ENCODE measurements around the gene XRN1. TPM values are rescaled to one million over a fixed set of nuclear protein-coding genes. Genes with fewer than 3 reads are reported as not detected.
"Not testable (repeated sequence)": the region's sequence is repeated elsewhere in the genome, so short reads cannot be mapped to it uniquely, and the experiment has no call there.

Gene XRN1
- total and polyA plus RNA-seq, 4 donors = 6.3 to 71.8 (median 30.0) TPM

GRCh38 chr3:142444343-142444742 is 3.5 kb downstream of the XRN1 start:
- Histone ChIP-seq H3K4me3 (ENCODE audit: low read length in 2 of 2) (no peak overlapping the region), H3K27me3 (ENCODE audit: control insufficient read depth in 1 of 2, insufficient read depth in 2 of 2, low read length in 1 of 2) (no peaks in the 10 kb centered on the region), H3K4me1 (ENCODE audit: control insufficient read depth in 1 of 2, insufficient read depth in 2 of 2, low read length in 2 of 2) (peaks cover 3 to 8% of the 10 kb centered on the region in 2 donors), H3K36me3 (ENCODE audit: control insufficient read depth in 1 of 2, insufficient read depth in 2 of 2, low read length in 1 of 2) (no peaks in the 10 kb centered on the region), H3K9me3 (ENCODE audit: control insufficient read depth, low read length) (no peaks in the 10 kb centered on the region), H3K27ac (ENCODE audit: low read depth in 1 of 2, low read length in 2 of 2) (no peak overlapping the region)
- no peak for ATAC-seq (ENCODE audit: low FRiP score)
- intact Hi-C loops (cut with DNase I) = no loop called here
- no peak for DNase-seq
- WGBS, 2 donors = 96 to 97% methylated on average over 11 of the region's 11 CpGs

GRCh38 chr3:142443060-142443459 is 4.8 kb downstream of the XRN1 start:
- DNase-seq; H3K27ac ChIP-seq (ENCODE audit: low read depth in 1 of 2, low read length in 2 of 2); H3K4me3 ChIP-seq (ENCODE audit: low read length in 2 of 2); H3K9me3 ChIP-seq (ENCODE audit: control insufficient read depth, low read length); ATAC-seq (ENCODE audit: low FRiP score); intact Hi-C loops (cut with DNase I); H3K4me1 ChIP-seq (ENCODE audit: control insufficient read depth in 1 of 2, insufficient read depth in 2 of 2, low read length in 2 of 2); H3K27me3 ChIP-seq (ENCODE audit: control insufficient read depth in 1 of 2, insufficient read depth in 2 of 2, low read length in 1 of 2); H3K36me3 ChIP-seq (ENCODE audit: control insufficient read depth in 1 of 2, insufficient read depth in 2 of 2, low read length in 1 of 2): not testable (repeated sequence)
- WGBS, 2 donors = 96 to 97% methylated on average over 12 of the region's 12 CpGs

GRCh38 chr3:142439499-142440220 is 8.2 kb downstream of the XRN1 start:
- H3K36me3 ChIP-seq (ENCODE audit: control insufficient read depth in 1 of 2, insufficient read depth in 2 of 2, low read length in 1 of 2); H3K9me3 ChIP-seq (ENCODE audit: control insufficient read depth, low read length); H3K27me3 ChIP-seq (ENCODE audit: control insufficient read depth in 1 of 2, insufficient read depth in 2 of 2, low read length in 1 of 2); intact Hi-C loops (cut with DNase I); DNase-seq; H3K27ac ChIP-seq (ENCODE audit: low read depth in 1 of 2, low read length in 2 of 2); H3K4me3 ChIP-seq (ENCODE audit: low read length in 2 of 2); H3K4me1 ChIP-seq (ENCODE audit: control insufficient read depth in 1 of 2, insufficient read depth in 2 of 2, low read length in 2 of 2); ATAC-seq (ENCODE audit: low FRiP score): not testable (repeated sequence)
- 90 to 93% methylated on average over 15 of the region's 15 CpGs for WGBS, 2 donors

- H3K27me3 ChIP-seq (ENCODE audit: control insufficient read depth in 1 of 2, insufficient read depth in 2 of 2, low read length in 1 of 2); ATAC-seq (ENCODE audit: low FRiP score); H3K36me3 ChIP-seq (ENCODE audit: control insufficient read depth in 1 of 2, insufficient read depth in 2 of 2, low read length in 1 of 2); H3K9me3 ChIP-seq (ENCODE audit: control insufficient read depth, low read length); DNase-seq; H3K4me1 ChIP-seq (ENCODE audit: control insufficient read depth in 1 of 2, insufficient read depth in 2 of 2, low read length in 2 of 2); H3K4me3 ChIP-seq (ENCODE audit: low read length in 2 of 2); H3K27ac ChIP-seq (ENCODE audit: low read depth in 1 of 2, low read length in 2 of 2); intact Hi-C loops (cut with DNase I): not testable (repeated sequence)
- WGBS, 2 donors = 97 to 98% methylated on average over 11 of the region's 11 CpGs
These were observed 9.7 kb downstream of the XRN1 start for GRCh38 chr3:142438096-142438495.

GRCh38 chr3:142436951-142437585 is 10.8 kb downstream of the XRN1 start:
- Histone ChIP-seq H3K4me1 (ENCODE audit: control insufficient read depth in 1 of 2, insufficient read depth in 2 of 2, low read length in 2 of 2) (no peaks in the 10 kb centered on the region), H3K36me3 (ENCODE audit: control insufficient read depth in 1 of 2, insufficient read depth in 2 of 2, low read length in 1 of 2) (no peaks in the 10 kb centered on the region), H3K27ac (ENCODE audit: low read depth in 1 of 2, low read length in 2 of 2) (no peak overlapping the region), H3K4me3 (ENCODE audit: low read length in 2 of 2) (no peak overlapping the region), H3K9me3 (ENCODE audit: control insufficient read depth, low read length) (no peaks in the 10 kb centered on the region), H3K27me3 (ENCODE audit: control insufficient read depth in 1 of 2, insufficient read depth in 2 of 2, low read length in 1 of 2) (no peaks in the 10 kb centered on the region)
- DNase-seq = no peak
- ATAC-seq (ENCODE audit: low FRiP score) = no peak
- intact Hi-C loops (cut with DNase I) = no loop called here

GRCh38 chr3:142434503-142434902 is 13.3 kb downstream of the XRN1 start:
- WGBS, 2 donors = 76 to 81% methylated on average over 4 of the region's 4 CpGs
- Histone ChIP-seq H3K9me3 (ENCODE audit: control insufficient read depth, low read length) (no peaks in the 10 kb centered on the region), H3K4me3 (ENCODE audit: low read length in 2 of 2) (no peak overlapping the region), H3K4me1 (ENCODE audit: control insufficient read depth in 1 of 2, insufficient read depth in 2 of 2, low read length in 2 of 2) (no peaks in the 10 kb centered on the region), H3K27me3 (ENCODE audit: control insufficient read depth in 1 of 2, insufficient read depth in 2 of 2, low read length in 1 of 2) (no peaks in the 10 kb centered on the region), H3K27ac (ENCODE audit: low read depth in 1 of 2, low read length in 2 of 2) (no peak overlapping the region), H3K36me3 (ENCODE audit: control insufficient read depth in 1 of 2, insufficient read depth in 2 of 2, low read length in 1 of 2) (peaks cover 4 to 5% of the 10 kb centered on the region in 2 donors)
- ATAC-seq (ENCODE audit: low FRiP score) = no peak
- DNase-seq = no peak
- intact Hi-C loops (cut with DNase I) = no loop called here

- no peak for ATAC-seq (ENCODE audit: low FRiP score)
- intact Hi-C loops (cut with DNase I) = no loop called here
- H3K4me3 ChIP-seq (ENCODE audit: low read length in 2 of 2) = no peak overlapping the region
- DNase-seq = no peak
- H3K27me3 ChIP-seq (ENCODE audit: control insufficient read depth in 1 of 2, insufficient read depth in 2 of 2, low read length in 1 of 2) = no peaks in the 10 kb centered on the region
- peaks cover 4 to 5% of the 10 kb centered on the region in 2 donors for H3K36me3 ChIP-seq (ENCODE audit: control insufficient read depth in 1 of 2, insufficient read depth in 2 of 2, low read length in 1 of 2)
- H3K9me3 ChIP-seq (ENCODE audit: control insufficient read depth, low read length) = no peaks in the 10 kb centered on the region
- 44 to 61% methylated on average over 2 of the region's 2 CpGs for WGBS, 2 donors
- H3K27ac ChIP-seq (ENCODE audit: low read depth in 1 of 2, low read length in 2 of 2) = no peak overlapping the region
- H3K4me1 ChIP-seq (ENCODE audit: control insufficient read depth in 1 of 2, insufficient read depth in 2 of 2, low read length in 2 of 2) = no peaks in the 10 kb centered on the region
These were observed 14.7 kb downstream of the XRN1 start for GRCh38 chr3:142433110-142433509.

GRCh38 chr3:142429582-142429981 is 18.3 kb downstream of the XRN1 start:
- DNase-seq = no peak

GRCh38 chr3:142424754-142425153 is 23.1 kb downstream of the XRN1 start:
- Histone ChIP-seq H3K9me3 (ENCODE audit: control insufficient read depth, low read length) (no peaks in the 10 kb centered on the region), H3K36me3 (ENCODE audit: control insufficient read depth in 1 of 2, insufficient read depth in 2 of 2, low read length in 1 of 2) (peaks cover 1 to 2% of the 10 kb centered on the region in 2 donors), H3K27me3 (ENCODE audit: control insufficient read depth in 1 of 2, insufficient read depth in 2 of 2, low read length in 1 of 2) (no peaks in the 10 kb centered on the region), H3K4me3 (ENCODE audit: low read length in 2 of 2) (no peak overlapping the region), H3K27ac (ENCODE audit: low read depth in 1 of 2, low read length in 2 of 2) (no peak overlapping the region), H3K4me1 (ENCODE audit: control insufficient read depth in 1 of 2, insufficient read depth in 2 of 2, low read length in 2 of 2) (no peaks in the 10 kb centered on the region)
- no peak for DNase-seq
- 97 to 100% methylated on average over 1 of the region's 1 CpG for WGBS, 2 donors
- ATAC-seq (ENCODE audit: low FRiP score) = no peak
- intact Hi-C loops (cut with DNase I) = no loop called here

More at GRCh38 chr3:142429582-142429981, 18.3 kb downstream of the XRN1 start:
- peaks cover 4 to 5% of the 10 kb centered on the region in 2 donors for H3K36me3 ChIP-seq (ENCODE audit: control insufficient read depth in 1 of 2, insufficient read depth in 2 of 2, low read length in 1 of 2)
- no peak overlapping the region for H3K4me3 ChIP-seq (ENCODE audit: low read length in 2 of 2)
- no peak for ATAC-seq (ENCODE audit: low FRiP score)
- H3K27me3 ChIP-seq (ENCODE audit: control insufficient read depth in 1 of 2, insufficient read depth in 2 of 2, low read length in 1 of 2) = no peaks in the 10 kb centered on the region
- no peaks in the 10 kb centered on the region for H3K9me3 ChIP-seq (ENCODE audit: control insufficient read depth, low read length)
- intact Hi-C loops (cut with DNase I) = no loop called here
- H3K27ac ChIP-seq (ENCODE audit: low read depth in 1 of 2, low read length in 2 of 2) = no peak overlapping the region
- H3K4me1 ChIP-seq (ENCODE audit: control insufficient read depth in 1 of 2, insufficient read depth in 2 of 2, low read length in 2 of 2) = no peaks in the 10 kb centered on the region

All from aorta (tissue), 5 donors.